HG03442 (cell line): ENCODE data around the gene NPHP1.
"Not testable (repeated sequence)": the region's sequence is repeated elsewhere in the genome, so short reads cannot be mapped to it uniquely, and the experiment has no call there.

Experiments
- ATAC-seq: cut with Tn5 transposase; IDR thresholded peaks from one replicate; pipeline ENCODE4 v1.9.1; 2021; ENCODE audit warnings: mild to moderate bottlenecking, moderate library complexity; ENCODE audit not compliant: unreplicated experiment

The NPHP1 gene

DNA sequence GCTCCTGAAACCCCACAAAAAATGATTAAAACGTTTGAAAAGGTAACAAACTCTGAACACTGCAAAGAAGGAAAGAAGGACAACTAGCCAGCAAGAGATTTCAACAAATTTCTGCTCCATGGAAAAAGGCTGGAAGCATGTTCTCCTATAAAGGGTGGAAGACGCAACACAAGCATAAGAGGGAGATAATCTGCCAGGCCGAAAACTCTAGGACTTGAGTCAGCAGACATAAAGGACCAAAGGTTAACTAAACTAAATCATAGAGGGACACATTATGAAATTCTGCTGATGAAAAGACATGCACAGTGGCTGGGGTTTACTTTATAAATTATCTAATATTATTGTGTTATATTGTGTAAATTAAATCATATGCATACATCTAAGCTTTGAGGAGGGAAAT lies 6.8 kb downstream of the NPHP1 start:
- no peak for ATAC-seq

DNA sequence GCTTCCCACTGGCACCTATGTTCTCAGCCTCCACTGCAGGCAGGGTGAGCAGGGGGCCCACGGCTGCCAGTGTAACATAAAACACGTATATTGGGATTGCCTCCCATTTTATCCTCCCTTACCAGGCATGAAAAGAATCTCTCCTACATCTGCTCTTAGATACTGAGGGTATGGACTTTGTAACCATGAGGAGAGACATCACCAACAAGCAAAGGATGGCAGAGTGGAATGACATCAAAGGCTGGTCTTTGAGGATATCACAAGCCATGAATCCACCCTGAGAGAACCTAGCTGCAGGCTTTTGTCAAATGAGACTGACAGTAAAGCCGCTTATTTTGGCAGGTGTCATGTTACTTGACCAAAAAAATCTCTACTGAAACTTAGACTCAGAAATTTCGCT lies 7.4 kb downstream of the NPHP1 start:
- ATAC-seq: no peak

DNA sequence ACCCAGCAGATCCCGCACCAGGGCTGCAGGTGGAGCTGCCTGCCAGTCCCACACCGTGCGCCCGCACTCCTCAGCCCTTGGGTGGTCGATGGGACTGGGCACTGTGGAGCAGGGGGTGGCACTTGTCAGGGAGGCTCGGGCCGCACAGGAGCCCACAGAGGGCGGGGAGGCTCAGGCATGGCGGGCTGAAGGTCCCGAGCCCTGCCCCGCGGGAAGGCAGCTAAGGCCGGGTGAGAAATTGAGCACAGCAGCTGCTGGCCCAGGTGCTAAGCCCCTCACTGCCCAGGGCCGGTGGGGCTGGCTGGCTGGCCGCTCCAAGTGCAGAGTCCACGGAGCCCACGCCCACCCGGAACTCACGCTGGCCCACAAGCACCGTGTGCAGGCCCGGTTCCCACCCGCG lies 14.6 kb downstream of the NPHP1 start:
- not testable (repeated sequence) for ATAC-seq

DNA sequence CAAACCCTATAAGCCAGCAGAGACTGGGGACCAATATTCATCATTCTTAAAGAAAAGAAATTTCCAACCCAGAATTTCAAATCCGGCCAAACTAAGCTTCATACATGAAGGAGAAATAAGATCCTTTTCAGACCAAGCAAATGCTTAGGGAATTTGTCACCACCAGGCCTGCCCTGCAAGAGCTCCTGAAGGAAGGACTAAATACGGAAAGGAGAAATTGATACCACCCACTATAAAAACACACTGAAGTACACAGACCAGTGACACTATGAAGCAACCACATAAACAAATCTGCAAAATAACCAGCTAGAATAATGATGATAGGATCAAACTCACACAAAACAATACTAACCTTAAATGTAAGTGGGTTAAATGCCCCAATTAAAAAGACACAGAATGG lies 22.4 kb downstream of the NPHP1 start:
- no peak for ATAC-seq

DNA sequence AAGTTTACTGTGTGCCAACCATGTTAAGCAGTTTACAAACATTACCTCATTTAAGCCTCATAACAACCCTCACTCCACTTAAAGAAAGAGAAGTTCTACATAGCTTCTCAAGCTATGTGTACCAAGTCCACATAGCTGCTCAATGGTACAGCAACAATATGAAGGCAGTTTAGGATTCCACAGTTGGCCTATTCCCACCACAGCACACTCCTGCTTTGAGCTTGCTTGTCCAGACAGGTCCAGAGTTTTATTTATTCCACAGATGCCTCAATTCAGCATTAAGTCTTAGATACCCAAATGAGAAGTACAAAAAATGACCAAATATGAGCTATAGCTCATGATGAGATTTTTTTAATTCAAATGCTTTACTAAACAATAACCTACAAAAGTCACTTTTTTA lies 24.8 kb downstream of the NPHP1 start:
- no peak for ATAC-seq

DNA sequence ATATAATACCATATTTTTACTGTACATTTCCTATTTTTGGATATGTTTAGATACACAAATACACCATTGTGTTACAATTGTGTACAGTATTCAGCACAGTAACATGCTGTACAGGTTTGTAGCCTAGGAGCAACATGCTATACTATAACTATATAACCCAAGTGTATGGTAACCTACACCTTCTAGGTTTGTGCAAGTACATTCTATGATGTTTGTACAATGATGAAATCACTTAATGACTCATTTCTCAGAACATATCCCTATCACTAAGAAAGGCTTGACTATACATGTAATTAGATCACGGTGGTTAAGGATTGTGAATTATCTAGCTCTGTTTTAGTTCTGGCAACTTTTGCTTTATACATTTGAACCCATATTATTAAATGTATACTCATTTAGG lies 31.3 kb downstream of the NPHP1 start:
- ATAC-seq: no peak

DNA sequence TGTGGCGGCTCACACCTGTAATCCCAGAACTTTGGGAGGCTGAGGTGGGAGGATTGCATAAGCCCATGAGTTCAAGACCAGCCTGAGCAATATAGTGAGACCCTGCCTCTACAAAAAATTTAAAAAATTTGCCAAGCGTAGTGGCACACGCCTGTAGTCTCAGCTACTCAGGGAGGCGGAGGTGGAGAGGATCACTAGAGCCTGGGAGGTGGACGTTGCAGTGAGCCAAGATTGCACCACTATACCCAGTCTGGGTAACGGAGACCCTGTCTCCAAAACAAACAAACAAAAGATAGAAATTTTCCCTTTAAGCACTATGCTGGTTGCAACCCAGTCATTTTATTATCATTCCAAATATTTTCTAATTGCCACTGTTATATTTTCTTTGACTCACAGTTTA lies 32.3 kb downstream of the NPHP1 start:
- ATAC-seq: no peak

DNA sequence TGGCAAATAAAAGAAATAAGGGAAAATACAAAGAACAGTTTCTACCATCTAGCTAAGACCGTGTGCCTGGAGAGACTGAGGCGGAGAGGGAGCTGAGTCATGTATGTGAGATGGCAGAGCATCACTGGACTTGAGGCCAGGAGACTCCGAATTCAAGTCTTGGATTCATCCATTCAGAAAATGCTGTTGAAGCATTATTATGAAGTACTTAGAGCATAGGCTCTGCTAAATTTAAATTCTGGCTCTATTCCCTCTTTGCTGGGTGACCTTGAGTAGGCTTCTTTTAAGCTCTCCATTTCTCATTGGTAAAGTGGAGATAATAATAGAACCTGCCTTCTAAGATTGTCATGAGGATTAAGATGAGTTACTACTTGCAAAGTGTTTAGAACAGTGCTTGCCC lies 34.7 kb downstream of the NPHP1 start:
- ATAC-seq: no peak

DNA sequence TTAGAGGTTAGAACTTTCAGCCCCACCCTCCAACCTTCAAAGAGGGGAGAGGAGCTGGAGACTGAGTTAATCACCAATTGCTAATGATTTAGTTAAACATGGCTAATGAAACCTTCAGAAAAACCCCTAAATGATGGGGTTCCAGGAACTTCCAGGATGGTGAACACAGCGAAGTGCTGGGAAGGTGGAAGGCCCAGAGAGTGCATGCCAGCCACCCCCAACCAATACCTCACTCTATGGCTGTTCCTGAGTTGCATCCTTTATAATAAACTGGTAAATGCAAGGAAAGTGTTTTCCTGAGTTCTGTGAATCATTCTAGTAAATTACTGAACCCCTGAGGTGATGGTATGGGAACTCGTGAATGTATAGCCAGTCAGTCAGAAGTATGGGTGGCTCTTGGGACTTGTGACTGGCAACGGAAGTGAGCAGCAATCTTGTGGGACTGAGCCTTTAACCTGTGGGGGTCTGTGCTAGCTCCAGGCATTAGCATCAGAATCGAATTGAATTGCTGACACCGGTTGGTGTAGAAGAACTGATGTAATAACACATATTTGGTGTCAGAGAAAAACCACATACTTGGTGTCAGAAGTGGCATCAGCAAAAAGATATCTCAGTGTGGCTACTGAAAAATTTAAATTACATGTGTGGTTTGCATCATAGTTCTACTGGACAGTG lies 37.4 kb downstream of the NPHP1 start:
- ATAC-seq: no peak

DNA sequence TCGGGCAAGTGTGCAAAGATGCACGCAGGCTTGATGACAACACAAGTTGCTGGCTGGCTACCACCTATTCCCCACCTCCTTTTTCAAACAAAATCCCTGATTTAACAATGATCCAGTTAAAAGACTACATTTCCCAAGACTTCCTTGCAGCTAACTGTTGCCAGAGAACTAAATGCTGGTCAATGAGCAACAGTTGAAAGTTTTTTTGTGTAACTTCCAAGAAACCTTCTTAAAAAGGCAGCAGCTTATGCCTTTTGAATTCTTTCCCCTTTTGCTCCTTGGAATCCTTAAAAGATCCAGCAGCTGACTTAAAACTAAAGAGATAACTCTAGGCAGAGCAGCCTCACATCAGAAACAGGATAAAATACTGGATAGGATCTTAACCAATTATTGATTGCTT lies 38.5 kb downstream of the NPHP1 start:
- no peak for ATAC-seq

DNA sequence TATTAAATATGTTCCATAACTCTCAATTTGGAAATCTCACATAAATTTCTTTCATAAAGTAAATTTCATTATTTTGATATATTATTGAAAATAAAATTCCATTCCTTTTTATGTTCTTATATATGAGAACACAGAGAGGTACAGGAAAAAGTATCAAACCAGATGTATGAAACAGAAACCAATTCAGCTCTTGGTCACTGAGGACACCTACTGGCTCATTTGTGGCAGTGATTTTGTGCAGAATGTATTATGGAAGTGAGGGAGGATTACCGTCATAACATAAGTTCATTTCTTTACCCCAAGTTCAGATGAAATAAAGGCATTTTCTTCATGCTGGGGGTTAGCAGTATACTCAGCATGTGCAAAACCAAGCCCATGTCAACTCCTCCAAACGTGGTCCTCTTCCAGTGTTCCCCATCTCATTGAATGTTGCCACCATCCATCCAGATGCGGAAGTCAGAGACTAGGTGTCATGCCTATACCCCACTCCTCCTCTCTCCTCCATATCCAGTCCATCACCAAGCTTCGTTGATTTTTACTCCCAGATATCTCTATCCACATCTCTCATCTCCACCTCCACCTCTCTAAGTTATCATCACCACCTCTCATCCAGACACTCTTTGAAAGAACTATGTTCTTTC lies 47.5 kb downstream of the NPHP1 start:
- peak; percentile 82 for ATAC-seq

DNA sequence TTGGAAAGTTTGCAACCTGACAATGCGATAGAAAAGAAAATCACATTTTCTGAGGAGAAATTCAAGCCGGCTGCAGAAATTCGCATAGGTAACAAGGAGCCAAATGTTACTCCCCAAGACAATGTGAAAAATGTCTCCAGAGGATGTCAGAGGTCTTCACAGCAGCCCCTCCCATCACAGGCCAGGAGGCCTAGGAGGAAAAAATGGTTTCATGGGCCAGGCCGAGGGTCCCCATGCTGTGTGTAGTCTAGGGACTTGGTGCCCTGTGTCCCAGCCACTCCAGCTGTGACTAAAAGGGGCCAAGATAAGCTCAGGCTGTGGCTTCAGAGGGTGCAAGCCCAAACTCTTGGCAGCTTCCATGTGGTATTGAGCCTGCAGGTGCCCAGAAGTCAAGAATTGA lies 50.0 kb downstream of the NPHP1 start:
- not testable (repeated sequence) for ATAC-seq

DNA sequence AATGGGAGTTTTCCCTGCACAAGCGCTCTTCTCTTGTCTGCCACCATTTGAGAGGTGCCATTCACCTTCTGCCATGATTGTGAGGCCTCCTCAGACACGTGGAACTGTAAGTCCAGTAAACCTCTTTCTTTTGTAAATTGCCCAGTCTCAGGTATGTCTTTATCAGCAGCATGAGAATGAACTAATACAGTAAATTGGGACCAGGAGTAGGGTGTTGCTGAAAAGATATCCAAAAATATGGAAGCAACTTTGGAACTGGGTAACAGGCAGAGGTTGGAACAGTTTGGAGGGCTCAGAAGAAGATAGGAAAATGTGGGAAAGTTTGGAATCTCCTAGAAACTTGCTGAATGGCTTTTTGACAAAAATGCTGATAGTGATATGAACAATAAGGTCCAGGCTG lies 50.6 kb downstream of the NPHP1 start:
- ATAC-seq: not testable (repeated sequence)

DNA sequence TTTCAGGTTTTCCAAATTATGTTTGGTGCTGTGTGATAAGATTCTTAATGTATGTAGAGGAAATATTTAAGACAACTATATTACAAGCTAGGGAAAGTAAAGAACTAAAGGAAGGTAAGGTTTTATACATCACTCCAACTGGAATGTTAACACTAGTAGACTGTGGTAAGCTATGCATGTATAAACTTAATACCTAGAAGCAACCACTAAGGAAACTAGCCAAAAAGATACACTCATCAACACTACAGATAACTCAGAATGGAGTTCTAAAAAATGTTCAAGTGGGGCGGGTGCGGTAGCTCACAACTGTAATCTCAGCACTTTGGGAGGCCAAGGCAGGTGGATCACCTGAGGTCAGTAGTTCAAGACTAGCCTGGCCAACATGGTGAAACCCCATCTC lies 51.4 kb downstream of the NPHP1 start:
- ATAC-seq: no peak

DNA sequence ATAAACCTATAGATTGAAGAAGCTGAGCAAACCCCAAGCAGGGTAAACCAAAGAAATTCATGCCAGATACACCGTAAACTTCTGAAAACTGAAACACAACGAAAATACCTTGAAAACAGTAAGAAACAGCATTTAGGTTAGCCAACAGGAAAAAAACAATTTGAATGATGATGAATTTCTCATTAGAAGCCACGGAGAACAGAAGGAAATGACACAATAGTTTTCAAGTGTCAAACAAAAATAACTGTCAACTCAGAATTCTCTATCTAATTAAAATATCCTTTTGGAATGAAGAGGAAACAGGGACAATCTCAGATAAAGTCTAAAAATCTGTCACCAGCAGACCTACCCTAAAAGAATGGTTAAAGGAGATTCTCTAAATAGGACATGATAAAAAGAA lies 51.9 kb downstream of the NPHP1 start:
- no peak for ATAC-seq

DNA sequence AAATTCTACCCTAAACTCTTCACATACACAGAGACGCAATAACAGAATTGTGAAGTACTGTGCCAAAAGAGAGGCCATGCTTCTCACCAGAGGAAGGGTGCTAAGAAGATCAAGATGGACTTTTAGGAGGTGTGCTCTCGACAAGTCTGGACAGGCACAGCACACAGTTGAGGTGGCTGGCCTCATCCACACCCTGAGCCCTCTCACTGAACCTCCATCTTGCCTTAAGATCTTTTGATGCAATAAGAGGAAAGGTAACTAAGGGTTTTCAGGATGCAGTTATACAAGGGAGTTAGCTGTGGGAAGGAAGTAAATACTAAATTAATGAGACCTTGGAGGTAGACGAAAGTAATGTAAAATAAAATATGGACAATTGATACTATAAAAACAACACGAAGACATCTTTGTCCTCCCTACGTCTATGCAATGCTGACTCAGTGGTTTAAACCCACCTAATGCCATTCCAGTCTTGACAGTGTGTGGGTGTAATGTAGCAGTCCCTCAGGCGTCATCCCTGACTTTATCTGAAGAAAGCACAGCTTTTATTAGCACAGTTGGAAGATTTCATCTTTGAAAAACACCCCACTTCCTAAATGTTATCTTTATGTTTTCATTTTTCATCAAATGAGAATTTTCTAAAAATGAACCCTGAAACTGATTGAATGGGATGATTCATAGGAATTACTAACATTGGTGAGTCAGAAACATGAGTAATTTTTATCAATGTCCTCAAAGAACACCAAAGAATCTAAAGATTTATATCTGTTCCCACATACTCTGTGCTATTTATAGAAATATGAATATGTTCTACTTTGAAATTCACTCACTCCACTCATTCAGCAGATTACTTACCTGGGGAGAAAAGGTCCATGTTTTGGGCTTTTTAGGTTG lies 55.2 kb downstream of the NPHP1 start:
- ATAC-seq: no peak

DNA sequence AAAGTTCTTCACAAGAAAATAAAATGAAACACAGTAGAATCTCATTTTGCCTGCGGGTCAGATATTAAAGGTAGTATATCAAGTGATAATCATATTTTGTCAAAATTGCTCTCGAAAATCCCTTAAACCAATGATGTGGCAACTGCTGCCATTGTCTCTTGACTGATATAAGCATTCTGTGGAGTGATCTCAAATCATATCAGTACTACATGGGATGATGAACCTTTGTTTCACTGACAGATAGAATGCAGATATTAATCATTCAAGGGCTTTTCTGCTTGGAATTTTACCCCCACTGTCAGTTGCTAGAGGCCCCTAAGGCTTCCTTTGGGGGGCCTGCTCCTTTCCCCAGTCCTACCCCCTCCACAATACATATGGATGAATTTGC lies 57.9 kb downstream of the NPHP1 start:
- no peak for ATAC-seq

DNA sequence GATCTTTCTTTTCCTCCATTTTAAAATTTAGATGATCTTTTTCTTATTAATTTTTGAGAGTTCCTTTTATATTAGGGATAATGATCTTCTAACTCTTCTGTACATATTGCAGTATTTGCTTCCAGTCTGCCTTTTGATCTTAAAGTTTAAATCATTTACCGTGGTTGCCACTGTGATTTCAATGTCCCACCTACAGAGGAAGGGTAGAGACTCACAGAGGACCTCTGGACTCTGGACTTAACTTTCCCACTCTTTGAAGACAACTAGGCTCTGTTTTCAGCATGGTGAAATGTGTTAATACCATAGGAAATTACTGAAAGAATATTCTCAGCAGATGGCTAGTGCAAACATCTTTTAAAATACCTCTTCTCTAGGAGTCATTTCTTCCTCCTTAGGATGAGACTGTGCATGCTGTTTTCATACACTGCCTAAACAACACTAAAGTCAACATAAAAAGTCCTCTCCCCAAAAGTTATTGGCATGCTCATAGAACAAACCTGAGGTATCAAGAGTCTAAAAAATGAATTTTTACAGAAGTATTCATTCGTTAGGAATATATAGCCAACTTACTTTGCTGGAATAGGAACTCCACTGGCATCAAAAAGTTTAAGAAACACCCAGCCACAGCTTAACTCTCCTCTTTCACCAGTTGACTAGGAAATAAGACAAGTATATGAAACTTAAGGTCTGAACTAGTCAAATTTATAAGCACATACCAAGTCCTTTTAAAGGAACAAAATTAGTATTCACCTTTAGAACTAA lies 58.4 kb downstream of the NPHP1 start:
- no peak for ATAC-seq

DNA sequence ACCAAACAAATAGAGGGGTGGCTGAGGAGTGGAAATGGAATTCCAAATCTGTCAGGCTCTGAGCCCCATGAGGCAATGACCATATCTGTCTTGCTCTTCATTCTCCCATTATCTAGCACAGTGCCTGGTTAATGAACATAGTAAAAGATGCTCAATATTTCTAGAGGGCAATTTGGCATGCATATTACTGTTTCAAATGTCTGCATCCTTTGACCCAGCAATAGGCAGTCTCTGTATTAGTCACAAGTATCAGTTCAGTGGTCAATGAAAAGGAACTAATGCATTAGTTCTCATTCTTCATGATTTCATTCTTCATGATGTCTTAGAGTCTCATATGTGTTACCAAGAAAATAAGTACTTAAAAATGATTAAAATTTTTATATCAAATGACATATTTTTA lies 60.8 kb downstream of the NPHP1 start:
- peak; percentile 59 for ATAC-seq

DNA sequence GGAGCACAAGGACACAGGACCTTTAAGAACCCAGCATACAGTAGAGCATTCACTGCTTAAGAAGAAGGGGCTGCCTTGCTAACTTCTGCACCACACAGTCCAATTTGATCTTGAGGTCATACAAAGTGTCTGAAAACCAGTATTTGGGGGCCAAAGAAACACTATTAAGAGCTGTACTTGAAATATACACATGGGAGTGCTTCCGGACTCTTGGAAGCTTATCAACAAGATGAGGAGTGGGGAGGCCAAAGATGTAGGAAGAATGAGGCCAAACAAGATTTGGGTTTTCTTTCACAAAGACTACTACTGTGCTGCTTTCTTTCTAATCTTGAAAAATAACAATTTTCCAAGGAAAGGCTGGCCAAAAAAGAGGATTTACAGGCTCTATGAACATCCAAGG lies 64.4 kb downstream of the NPHP1 start:
- no peak for ATAC-seq

DNA sequence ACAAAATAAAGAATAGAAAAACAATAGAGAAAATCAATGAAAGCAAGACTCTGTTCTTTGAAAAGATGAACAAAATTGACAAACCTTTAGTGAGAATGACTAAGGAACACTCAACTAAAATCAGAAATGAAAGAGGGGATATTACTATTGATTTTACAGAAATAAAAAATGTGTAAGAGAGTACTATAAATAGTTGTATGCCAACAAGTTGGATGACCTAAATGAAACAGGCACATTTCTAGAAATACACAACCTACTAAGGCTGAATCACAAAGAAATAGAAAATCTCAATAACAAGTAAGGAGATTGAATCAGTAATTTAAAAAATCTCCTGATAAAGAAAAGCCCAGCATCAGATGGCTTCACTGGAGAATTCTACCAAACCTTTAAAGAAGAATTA lies 70.8 kb downstream of the NPHP1 start:
- no peak for ATAC-seq
